Transverse colon (tissue), 4 donors: ENCODE results near the gene CST7.

Source experiments
- EP300 ChIP-seq: sonication (generic); formaldehyde crosslinking; IDR thresholded peaks from one replicate; pipeline ENCODE4 v1.6.1; 2017; ENCODE audit warnings: antibody characterized with exemption, low read depth
- POLR2A ChIP-seq: fragments of 450-650 bp; IDR thresholded peaks from one replicate; pipeline ENCODE4 v1.6.1; 2016; ENCODE audit warnings: antibody characterized with exemption, mild to moderate bottlenecking, moderate library complexity
- POLR2AphosphoS5 ChIP-seq, 3 donors: sonication (generic); formaldehyde crosslinking; IDR thresholded peaks; one replicate each; pipeline ENCODE4 v1.6.1; 2016; ENCODE audit warnings: antibody characterized with exemption in 3 of 3
- TF ChIP-seq, protein P1 (sequence below), 5 experiments: fragments of 200-600 bp in 3 of 5; fragments of 450-650 bp in 2 of 5; sonication (generic) in 3 of 5; IDR thresholded peaks; 1 replicate in 2 of 5; 2 replicates in 3 of 5; pipeline ENCODE4 v1.5.1; 2016 to 2017; ENCODE audit warnings: antibody characterized with exemption in 5 of 5, inconsistent platforms in 3 of 5, mild to moderate bottlenecking in 2 of 5, moderate library complexity in 1 of 5

DNA sequence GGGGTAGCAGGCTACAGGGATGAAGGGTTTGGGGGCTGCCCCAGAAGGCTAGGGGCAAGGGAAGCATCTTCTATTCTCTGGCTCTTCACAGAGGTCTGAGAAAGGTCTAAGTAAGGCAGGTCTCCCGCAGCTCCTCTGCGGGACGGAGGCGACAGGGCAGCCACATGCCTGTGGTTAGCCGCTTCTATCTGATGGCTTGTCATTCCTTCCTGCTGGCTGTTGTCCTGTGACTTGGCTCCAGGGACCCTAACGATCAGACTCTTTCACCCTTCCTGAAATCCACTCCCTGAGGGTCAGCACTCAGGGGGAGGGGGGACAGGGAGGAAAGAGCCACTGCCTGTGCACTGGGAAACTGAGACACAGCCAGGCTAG is 673 bp downstream of the CST7 start:
- TF ChIP-seq, protein P1, sequence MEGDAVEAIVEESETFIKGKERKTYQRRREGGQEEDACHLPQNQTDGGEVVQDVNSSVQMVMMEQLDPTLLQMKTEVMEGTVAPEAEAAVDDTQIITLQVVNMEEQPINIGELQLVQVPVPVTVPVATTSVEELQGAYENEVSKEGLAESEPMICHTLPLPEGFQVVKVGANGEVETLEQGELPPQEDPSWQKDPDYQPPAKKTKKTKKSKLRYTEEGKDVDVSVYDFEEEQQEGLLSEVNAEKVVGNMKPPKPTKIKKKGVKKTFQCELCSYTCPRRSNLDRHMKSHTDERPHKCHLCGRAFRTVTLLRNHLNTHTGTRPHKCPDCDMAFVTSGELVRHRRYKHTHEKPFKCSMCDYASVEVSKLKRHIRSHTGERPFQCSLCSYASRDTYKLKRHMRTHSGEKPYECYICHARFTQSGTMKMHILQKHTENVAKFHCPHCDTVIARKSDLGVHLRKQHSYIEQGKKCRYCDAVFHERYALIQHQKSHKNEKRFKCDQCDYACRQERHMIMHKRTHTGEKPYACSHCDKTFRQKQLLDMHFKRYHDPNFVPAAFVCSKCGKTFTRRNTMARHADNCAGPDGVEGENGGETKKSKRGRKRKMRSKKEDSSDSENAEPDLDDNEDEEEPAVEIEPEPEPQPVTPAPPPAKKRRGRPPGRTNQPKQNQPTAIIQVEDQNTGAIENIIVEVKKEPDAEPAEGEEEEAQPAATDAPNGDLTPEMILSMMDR (IDR thresholded peaks at IDR 0.05): no peak
- TF ChIP-seq EP300 (no peak), POLR2A (no peak), POLR2AphosphoS5 (IDR thresholded peaks at IDR 0.05) (no peak)
